GM21619 (cell line): Measurements from ENCODE around the gene CYP2U1.

Source experiments
- ATAC-seq: cut with Tn5 transposase; IDR thresholded peaks from one replicate; pipeline ENCODE4 v1.9.1; 2021; ENCODE audit not compliant: unreplicated experiment

Gene CYP2U1

DNA sequence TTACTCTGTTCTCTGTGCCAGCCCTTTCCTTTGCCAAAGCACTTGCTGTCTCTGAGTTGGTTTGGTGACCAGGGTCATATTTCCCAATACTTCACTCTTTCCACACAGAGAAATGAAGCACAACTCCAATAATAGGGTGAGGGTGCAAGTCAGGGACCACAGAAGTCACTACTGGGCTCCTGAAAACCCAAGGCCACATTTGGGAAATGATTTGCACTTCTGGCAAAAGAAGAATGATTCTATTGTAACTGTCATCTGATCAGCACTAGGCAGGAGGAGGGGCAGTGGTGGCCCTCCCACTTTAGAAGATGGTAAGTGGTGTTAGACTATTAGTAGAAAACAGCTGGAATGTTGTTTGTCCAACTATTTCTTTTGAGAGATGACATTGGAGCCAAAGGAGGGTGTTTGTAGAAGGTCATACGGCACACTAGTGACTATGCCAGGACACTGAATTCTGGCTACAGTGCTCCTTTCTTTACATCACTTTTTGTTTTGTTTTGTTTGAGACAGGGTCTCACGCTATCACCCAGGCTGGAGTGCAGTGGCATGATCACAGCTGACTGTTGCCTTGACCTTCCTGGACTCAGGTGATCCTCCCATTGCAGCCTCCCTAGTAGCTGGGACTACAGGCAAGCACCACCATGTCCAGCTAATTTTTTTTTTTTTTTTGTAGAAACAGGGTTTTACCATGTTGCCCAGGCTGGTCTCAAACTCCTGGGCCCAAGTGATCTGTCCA, 47.5 kb downstream of the CYP2U1 start:
- no peak for ATAC-seq

DNA sequence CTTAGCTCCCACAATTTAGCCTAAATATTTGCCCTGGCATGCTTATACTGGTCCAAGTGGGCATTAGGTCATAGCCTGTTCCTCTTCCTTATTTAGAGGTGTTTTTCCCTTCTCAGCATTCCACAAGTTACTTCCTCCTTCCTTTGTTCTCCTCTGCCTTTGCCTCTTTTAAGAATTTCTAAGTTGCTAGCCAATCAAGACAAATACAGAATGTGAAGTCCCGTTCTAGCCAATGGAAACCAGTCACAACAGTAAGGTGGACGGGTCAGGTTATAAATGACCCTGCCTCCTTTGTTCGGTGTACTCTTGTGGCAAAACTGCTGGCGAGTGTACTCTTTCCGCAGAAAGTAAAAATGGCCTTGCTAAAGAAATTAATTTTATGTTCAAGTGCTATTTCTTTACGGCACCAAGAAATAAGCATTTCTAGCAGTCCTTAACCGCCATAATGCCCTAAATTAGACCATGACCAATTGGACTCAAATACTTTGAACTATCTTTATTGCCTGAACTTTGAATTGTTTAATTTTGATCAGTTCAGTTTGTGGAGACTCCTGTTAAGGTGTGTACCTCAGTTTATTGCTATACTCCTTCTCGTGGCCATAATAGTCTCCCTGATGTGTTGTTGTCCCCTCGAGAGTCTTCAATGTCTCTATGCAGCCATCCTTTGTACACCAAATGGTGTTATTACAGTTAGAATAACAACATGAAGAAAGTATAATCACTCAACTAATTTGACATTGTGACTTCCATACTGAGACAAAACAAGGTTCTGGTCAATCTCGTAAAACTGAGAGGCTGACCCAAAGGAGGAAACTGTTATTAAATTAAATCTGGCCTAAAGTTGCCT, 56.8 kb downstream of the CYP2U1 start:
- no peak for ATAC-seq

DNA sequence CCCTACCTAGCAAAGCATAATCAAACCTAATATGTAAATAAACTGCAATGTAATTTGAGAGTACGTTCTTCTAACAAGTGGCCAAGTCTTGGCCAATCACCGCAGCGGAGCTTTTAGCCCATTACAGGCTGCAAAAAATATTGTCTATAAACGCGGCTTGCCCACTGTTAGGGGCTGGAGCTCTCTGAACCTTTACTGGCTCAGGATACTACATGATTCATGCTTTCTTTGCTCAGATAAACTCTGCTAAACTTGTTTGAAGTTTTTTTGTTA, 57.4 kb downstream of the CYP2U1 start:
- no peak for ATAC-seq

DNA sequence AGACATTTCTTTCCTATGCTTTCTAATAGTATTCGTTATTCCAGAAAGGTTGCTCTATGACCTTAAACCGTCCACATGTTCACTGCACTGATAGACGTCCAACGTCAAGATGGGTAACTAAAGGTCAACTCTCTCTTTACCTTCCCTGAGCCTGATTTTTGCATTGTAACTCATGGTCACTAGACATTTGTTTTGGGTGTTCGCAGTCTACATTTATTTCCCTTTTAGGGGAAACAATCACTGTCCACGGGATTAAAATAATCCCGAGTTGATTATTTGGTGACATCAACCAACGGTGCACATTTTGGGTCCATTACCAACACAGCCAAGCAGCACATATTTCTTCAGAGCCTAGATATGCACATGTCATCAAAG, 57.8 kb downstream of the CYP2U1 start:
- ATAC-seq = no peak

DNA sequence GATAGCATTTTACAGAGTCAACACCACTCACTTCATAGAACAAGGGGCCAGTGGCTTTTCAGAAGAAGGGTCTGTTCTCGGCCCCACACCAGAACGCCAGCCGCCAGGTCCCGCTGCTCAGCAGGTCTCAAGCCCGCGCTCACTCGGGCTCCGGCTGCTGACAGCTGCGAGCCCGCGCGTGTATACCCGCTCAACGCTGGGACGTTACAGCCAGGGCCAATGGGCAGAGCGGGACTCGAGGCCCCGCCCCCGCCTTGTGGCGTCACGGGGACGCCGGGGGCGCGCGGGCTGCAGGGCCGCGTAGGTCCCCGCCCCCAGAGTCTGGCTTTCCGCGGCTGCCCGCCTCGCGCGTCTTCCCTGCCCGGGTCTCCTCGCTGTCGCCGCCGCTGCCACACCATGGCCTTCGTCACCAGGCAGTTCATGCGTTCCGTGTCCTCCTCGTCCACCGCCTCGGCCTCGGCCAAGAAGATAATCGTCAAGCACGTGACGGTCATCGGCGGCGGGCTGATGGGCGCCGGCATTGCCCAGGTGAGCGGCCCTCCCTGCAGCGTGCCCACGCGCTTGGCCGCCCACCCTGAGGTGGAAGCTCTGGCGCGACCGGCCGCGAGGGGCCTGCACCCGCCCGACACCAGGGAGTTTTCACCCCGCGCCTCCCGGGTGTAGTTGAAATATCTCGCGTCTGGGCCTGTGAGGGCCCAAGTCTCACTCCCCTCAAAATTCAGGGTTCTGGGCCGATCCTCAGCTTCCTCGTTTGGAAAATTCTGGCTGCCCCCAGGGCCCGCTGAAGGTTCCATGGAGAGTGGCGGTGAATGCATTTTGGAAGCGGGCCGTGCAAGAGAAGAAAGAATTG, 58.4 kb downstream of the CYP2U1 start, which contains the start of gene HADH:
TSS of gene HADH (plus strand) at position 353 of the 850 bp plus-strand sequence. CDS start at position 397, 44 bp downstream.
- ATAC-seq = peak; percentile 90

DNA sequence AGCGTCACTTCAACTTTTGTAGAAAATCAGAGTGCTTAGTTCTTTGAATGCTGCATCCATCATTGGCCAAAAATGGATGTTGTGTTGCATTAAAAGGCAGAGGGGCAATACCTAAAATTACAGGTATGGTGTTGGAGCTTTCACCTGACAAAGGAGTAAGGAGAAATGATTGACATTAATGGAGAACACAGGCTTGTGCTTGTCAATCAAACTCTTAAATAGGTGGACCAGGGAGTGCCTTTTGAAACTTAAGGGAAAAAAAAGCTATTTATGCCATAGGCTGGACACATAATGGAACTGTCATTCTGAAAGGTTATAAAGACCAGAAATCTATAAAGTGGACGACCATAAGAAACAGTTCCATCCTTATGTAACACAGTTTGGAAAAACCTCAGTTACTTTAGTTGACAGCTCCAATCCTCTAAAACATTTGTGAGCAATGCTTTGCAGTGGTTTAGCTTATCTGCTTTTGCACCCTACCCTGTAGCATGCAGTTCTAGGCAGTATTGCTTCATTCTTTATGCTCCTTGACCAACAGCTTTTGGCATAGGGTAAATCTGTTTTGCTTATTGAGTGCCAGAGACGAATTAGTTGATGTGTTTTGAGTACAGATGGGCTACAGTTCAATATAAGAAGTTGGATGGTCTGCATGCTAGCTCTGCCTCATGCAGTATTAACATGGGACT, 60.7 kb downstream of the CYP2U1 start:
- ATAC-seq = no peak

DNA sequence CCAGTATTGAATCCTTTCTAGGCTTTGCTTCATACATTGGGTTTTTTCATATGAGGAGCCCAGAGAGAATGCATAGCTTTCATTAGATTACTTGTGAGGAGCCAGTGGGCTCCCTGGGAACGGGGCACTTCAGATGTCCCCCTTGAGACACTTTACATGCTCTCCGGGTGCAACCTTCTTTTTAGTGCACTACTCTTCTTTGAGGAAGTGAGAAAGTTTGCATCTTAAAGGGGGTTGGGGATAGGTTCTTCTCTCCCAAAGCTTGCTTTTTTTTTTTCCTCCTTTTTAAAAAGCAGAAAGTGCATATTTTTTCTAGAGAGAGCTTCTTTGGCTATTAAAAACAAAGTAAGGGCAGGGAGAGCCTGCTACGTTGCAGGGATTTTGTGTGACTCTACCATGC, 62.6 kb downstream of the CYP2U1 start:
- ATAC-seq = peak; percentile 38

DNA sequence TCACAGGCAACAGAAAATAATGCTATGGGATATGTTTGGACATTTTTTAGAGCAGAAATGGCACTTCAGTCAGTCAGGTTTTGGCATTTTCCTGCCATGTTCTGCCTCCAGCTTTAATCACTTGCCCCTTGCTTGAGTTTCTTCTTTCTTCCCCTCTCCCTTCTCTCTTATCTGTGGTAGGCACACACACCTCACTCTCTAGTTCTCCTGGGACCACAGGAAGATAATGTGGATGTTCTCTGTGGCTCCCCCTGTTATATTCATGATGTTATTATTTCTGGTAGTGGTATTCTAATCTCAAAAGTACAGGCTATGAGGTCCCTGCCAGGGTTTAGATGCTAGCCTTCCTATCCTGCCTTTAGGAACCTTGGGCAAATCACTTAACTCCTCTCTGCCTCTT, 63.5 kb downstream of the CYP2U1 start:
- ATAC-seq = no peak

DNA sequence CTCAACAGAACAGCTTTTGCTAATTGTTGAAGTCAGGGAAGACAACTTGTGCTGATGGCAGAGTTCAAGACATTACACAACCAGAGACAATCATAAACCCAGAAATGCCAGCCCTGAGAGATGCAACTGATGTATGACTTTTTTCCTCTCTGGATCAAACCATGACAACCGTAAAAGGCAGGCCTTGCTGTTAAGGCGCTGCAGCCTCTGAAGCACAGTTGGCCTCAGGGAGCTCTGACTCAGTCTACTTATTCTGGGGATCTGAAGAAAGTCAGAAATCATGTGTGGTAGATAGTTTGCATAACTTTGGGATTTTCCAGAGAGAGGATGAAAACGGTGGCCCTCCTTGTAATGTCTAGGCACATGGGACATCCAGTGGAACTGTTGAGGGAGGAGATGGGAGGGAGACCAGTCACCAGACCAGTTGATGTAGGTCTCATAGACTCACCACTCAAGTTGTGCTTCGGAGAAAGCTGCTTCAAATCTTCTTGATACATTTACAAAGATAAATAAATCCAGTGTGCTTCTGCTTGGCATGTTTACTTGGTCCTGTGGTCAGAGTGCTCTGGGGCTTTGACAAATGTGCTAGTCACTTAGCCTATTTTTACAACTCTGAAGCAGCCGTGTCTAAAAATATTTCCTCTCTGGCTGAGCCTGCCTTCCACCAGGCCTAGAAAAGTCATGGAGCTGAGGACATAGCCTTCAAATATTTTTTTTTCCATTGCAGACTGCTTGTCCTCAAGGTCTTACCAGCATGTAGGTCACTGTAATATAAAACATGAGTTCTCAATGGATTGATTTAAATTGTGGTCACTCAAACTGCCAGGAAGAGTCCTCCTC, 65.8 kb downstream of the CYP2U1 start:
- ATAC-seq = no peak

DNA sequence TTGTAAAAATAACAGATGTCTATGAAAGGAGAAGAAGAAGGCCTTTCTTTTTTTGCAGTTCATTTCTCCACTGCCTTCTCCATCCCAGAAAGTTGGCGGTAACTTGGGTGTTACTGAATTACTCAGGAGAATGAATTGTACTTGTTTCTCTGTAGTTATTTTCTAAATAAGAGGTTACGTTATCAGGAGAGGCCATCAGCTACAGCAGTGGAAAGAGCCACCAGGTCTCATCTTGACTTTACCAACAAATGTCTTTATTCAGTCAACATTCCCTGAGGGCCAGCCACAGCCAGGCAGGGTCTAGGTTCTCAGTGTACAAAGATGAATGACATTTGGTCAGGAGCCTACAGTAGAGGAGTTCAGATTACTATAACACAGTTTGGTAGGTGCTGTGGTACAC, 66.4 kb downstream of the CYP2U1 start:
- ATAC-seq = no peak

DNA sequence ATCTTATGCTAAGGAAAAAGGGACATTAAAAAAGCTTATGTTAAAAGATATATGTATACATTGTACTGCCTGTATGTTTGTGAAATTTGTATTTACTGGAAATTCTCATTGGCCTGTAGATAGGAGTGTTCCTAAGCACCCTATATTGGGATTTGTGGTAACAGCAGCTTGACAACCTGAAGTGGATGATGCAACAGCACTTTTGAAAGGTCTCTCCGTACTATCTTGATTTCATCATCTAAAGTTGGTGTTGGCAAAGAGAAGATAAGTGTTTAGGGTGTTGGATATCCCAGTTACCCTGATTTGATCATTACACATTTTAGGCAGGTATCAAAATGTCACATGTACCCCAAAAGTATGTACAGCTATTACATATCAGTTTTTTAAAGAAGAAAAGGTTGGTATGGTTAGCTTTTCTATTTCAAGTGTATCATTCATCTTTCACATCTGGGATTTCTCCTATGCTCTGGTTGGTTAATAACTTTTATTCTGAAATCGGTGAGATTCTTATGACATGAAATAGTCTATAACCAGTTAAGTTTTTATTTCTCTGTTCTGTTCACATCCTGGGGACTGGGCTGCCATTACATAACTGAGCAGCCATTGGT, 68.7 kb downstream of the CYP2U1 start:
- ATAC-seq = no peak

DNA sequence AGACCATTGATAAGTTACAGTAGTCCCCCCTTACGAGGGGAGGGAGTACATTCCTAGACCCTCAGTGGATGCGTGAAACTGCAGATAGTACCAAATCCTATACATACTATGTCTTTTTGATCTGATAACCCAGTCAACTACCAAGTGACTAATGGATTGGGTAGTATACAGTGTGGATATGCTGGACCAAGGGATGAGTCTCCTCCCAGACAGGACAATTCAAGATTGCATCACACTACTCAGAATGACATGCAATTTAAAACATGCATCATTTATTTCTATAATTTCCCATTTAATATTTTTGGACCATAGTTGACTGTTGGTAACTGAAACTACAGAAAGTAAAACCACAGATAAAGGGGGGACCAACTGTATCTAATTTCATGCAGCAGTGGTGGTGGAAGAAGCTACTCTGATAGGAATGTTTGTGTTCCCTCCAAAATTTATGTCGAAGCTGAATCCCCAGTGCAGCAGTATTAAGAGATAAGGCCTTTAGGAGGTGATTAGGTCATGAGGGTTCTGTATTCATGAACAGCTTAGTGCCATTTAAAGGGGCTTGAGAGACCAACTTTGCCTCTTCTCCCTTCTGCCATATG, 70.3 kb downstream of the CYP2U1 start:
- ATAC-seq = no peak
